Esophagus muscularis mucosa (tissue), 4 donors: Measurements from ENCODE around the gene THAP4. TPM values are rescaled to one million over a fixed set of nuclear protein-coding genes. Genes with fewer than 3 reads are reported as not detected.

Experiments used
- DNase-seq: peaks from one replicate; pipeline ENCODE4 v3.0.0-alpha.2; 2017; ENCODE audit errors: extremely low spot score
- H3K27ac ChIP-seq, 4 donors: fragments of 200-600 bp; sonication (generic); replicated peaks in 1 of 4; 1 replicate in 3 of 4; 2 replicates in 1 of 4; pipeline ENCODE4 v1.5.1; 2016 to 2019; ENCODE audit warnings: mild to moderate bottlenecking in 1 of 4
- H3K27me3 ChIP-seq, 4 donors: fragments of 200-600 bp; sonication (generic); one replicate each; pipeline versions ENCODE4 v1.5.1 to v1.6.0; 2016 to 2019
- H3K36me3 ChIP-seq, 4 donors: fragments of 200-600 bp; sonication (generic); one replicate each; pipeline ENCODE4 v1.5.1; 2016 to 2019
- H3K4me1 ChIP-seq, 4 donors: fragments of 200-600 bp; sonication (generic); one replicate each; pipeline ENCODE4 v1.5.1; 2016 to 2019
- H3K4me3 ChIP-seq, 4 donors: fragments of 200-600 bp; sonication (generic); 1 replicate in 2 of 4; 2 replicates in 2 of 4; pipeline ENCODE4 v1.5.1; 2016 to 2019; ENCODE audit warnings: mild to moderate bottlenecking in 4 of 4, moderate library complexity in 1 of 4
- H3K9me3 ChIP-seq, 4 donors: fragments of 200-600 bp; sonication (generic); 1 replicate in 3 of 4; 2 replicates in 1 of 4; pipeline ENCODE4 v1.5.1; 2016 to 2019
- CTCF ChIP-seq, 3 experiments: fragments of 200-600 bp in 2 of 3; fragments of 450-650 bp in 1 of 3; sonication (generic) in 2 of 3; IDR thresholded peaks; one replicate each; pipeline ENCODE4 v1.5.1; 2017 to 2019; ENCODE audit warnings: antibody characterized with exemption in 3 of 3, mild to moderate bottlenecking in 2 of 3, moderate library complexity in 1 of 3
- EP300 ChIP-seq: sonication (generic); formaldehyde crosslinking; IDR thresholded peaks from one replicate; pipeline ENCODE4 v1.6.1; 2017; ENCODE audit warnings: antibody characterized with exemption
- POLR2A ChIP-seq: fragments of 450-650 bp; IDR thresholded peaks from one replicate; pipeline ENCODE4 v1.6.1; 2017; ENCODE audit warnings: antibody characterized with exemption, moderate library complexity, mild to moderate bottlenecking, low read depth
- POLR2AphosphoS5 ChIP-seq, 2 donors: sonication (generic); formaldehyde crosslinking; IDR thresholded peaks; one replicate each; pipeline ENCODE4 v1.6.1; 2017; ENCODE audit warnings: antibody characterized with exemption in 2 of 2
- WGBS: methylation state at CpG from one replicate; pipeline ENCODE4 v1.1.5; 2018; 5-methylcytosine and 5-hydroxymethylcytosine counted together
- intact Hi-C: fragments of 100-400 bp; cut with DNase I; formaldehyde crosslinking; loops from one replicate; pipeline ENCODE4 v1.15.1; 2023
- total RNA-seq, 4 donors: library from RNA; depleted of rRNA; stranded (reverse); fragments of >200 nt; gene quantifications; one replicate each; pipeline versions ENCODE4 v1.1.0 to v1.2.1, GENCODE V29; 2016

THAP4 gene
- total RNA-seq, 4 donors from 2014 or later: 37.0 to 69.8 (median 49.6) TPM

GRCh38 chr2:241636182-241637017 lies 558 bp downstream of the THAP4 start:
- Histone ChIP-seq H3K27ac (peak overlapping the region; percentile 96 to 99 (median 98)), H3K4me3 (peak overlapping the region; percentile 89 to 99 (median 94)), H3K4me1 (peaks cover 40 to 69% (median 56%) of the 10 kb centered on the region in 4 donors), H3K27me3 (no peaks in the 10 kb centered on the region), H3K36me3 (peaks cover 22 to 37% (median 30%) of the 10 kb centered on the region in 4 donors), H3K9me3 (no peaks in the 10 kb centered on the region)
- WGBS: 2% methylated on average over 13 of the region's 97 CpGs
- TF ChIP-seq POLR2AphosphoS5 (IDR thresholded peaks at IDR 0.05) (peak in 1 of 2 donors; percentile 3), CTCF (IDR thresholded peaks at IDR 0.05) (no peak)
- intact Hi-C loops: loop anchor here (5.0 kb wide), 1 partner anchor 46 kb away; no protein-coding TSS in a partner anchor
- no peak for DNase-seq

- WGBS: 14% methylated on average over 6 of the region's 6 CpGs
- intact Hi-C loops: loop anchor here (5.0 kb wide), 1 partner anchor 47 kb away; no protein-coding TSS in a partner anchor
- no peak for DNase-seq
- Histone ChIP-seq H3K36me3 (peaks cover 22 to 43% (median 36%) of the 10 kb centered on the region in 4 donors), H3K27ac (peak overlapping the region; percentile 96 to 99 (median 98)), H3K4me3 (peak overlapping the region; percentile 89 to 99 (median 94)), H3K4me1 (peaks cover 34 to 62% (median 50%) of the 10 kb centered on the region in 4 donors), H3K9me3 (no peaks in the 10 kb centered on the region), H3K27me3 (no peaks in the 10 kb centered on the region)
- TF ChIP-seq POLR2AphosphoS5 (IDR thresholded peaks at IDR 0.05) (no peak), POLR2A (no peak), EP300 (no peak), CTCF (IDR thresholded peaks at IDR 0.05) (no peak)
These were observed 1.2 kb downstream of the THAP4 start for GRCh38 chr2:241635756-241636155.

- Histone ChIP-seq H3K27me3 (no peaks in the 10 kb centered on the region), H3K36me3 (peaks cover 22 to 49% (median 41%) of the 10 kb centered on the region in 4 donors), H3K27ac (no peak overlapping the region), H3K9me3 (no peaks in the 10 kb centered on the region), H3K4me3 (no peak overlapping the region), H3K4me1 (peaks cover 14 to 54% (median 36%) of the 10 kb centered on the region in 4 donors)
- intact Hi-C loops: no loop called here
- no peak for DNase-seq
- TF ChIP-seq POLR2AphosphoS5 (IDR thresholded peaks at IDR 0.05): no peak
- 91% methylated on average over 11 of the region's 17 CpGs for WGBS
These were observed 3.4 kb downstream of the THAP4 start for GRCh38 chr2:241633561-241633960.

- peaks cover 11 to 52% (median 31%) of the 10 kb centered on the region in 4 donors for H3K4me1 ChIP-seq
- H3K4me3 ChIP-seq: no peak overlapping the region
- no peaks in the 10 kb centered on the region for H3K9me3 ChIP-seq
- H3K36me3 ChIP-seq: peaks cover 22 to 57% (median 50%) of the 10 kb centered on the region in 4 donors
- intact Hi-C loops: no loop called here
- H3K27me3 ChIP-seq: no peaks in the 10 kb centered on the region
- no peak overlapping the region for H3K27ac ChIP-seq
- no peak for DNase-seq
- TF ChIP-seq CTCF (IDR thresholded peaks at IDR 0.05) (no peak), POLR2AphosphoS5 (IDR thresholded peaks at IDR 0.05) (no peak), POLR2A (no peak), EP300 (no peak)
- WGBS: 93% methylated on average over 35 of the region's 39 CpGs
These were observed 4.3 kb downstream of the THAP4 start for GRCh38 chr2:241632478-241633325.
